SH-SY5Y (cell line): ENCODE measurements around the gene GBGT1.

ENCODE experiments used
- GATA2 ChIP-seq: IDR thresholded peaks from 2 replicates; pipeline ENCODE4 v1.6.1; 2011; ENCODE audit warnings: mild to moderate bottlenecking, low read depth, low read length
- GATA3 ChIP-seq: IDR thresholded peaks from 2 replicates; pipeline ENCODE4 v1.6.1; 2011; ENCODE audit warnings: low read depth, mild to moderate bottlenecking, low read length, moderate library complexity

- TF ChIP-seq GATA2 (no peak), GATA3 (no peak)
Measured at GRCh38 chr9:133143639-133144141, 20.0 kb downstream of the GBGT1 start.
